Lower leg skin (tissue), 3 donors: ENCODE data around the gene PGR.

Source experiments
- POLR2A ChIP-seq, 2 donors: fragments of 450-650 bp; IDR thresholded peaks; one replicate each; pipeline ENCODE4 v1.6.1; 2016 to 2017; ENCODE audit warnings: antibody characterized with exemption in 2 of 2, mild to moderate bottlenecking in 1 of 2, moderate library complexity in 1 of 2
- TF ChIP-seq, protein P1 (sequence below), 3 donors: fragments of 450-650 bp; IDR thresholded peaks; one replicate each; pipeline ENCODE4 v1.5.1; 2016; ENCODE audit warnings: antibody characterized with exemption in 3 of 3, mild to moderate bottlenecking in 3 of 3, moderate library complexity in 2 of 3

DNA sequence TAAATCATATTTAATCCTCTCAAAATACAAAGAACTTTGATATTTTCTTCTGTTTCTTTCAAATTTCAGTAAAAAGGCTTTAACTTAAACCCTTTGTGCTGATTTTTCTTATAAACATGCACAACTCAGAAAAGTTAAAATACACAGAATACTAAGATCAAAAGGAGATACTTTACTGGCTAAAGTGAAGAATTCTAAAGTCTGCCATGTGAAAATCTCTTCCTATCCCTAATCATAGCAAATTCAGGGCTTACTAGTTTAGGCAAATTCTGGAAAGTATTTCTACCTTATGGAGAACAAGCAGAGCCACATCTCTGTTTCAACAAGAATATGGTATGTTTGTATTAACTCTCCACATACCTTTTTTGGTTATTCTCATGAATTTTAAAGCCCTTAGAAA lies 96.6 kb downstream of the PGR start:
- TF ChIP-seq, protein P1, sequence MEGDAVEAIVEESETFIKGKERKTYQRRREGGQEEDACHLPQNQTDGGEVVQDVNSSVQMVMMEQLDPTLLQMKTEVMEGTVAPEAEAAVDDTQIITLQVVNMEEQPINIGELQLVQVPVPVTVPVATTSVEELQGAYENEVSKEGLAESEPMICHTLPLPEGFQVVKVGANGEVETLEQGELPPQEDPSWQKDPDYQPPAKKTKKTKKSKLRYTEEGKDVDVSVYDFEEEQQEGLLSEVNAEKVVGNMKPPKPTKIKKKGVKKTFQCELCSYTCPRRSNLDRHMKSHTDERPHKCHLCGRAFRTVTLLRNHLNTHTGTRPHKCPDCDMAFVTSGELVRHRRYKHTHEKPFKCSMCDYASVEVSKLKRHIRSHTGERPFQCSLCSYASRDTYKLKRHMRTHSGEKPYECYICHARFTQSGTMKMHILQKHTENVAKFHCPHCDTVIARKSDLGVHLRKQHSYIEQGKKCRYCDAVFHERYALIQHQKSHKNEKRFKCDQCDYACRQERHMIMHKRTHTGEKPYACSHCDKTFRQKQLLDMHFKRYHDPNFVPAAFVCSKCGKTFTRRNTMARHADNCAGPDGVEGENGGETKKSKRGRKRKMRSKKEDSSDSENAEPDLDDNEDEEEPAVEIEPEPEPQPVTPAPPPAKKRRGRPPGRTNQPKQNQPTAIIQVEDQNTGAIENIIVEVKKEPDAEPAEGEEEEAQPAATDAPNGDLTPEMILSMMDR (IDR thresholded peaks at IDR 0.05), result no peak
- TF ChIP-seq POLR2A (IDR thresholded peaks at IDR 0.05), result no peak
